Psoas muscle (tissue), 8 donors: Measurements from ENCODE around the gene EVPL. TPM values are rescaled to one million over a fixed set of nuclear protein-coding genes. Genes with fewer than 3 reads are reported as not detected.

ENCODE experiments used
- ATAC-seq, 4 donors: fragments of 200-7000 bp; cut with Tn5 transposase; one replicate each; pipeline ENCODE4 v1.9.1; 2020; ENCODE audit warnings: moderate library complexity in 3 of 4, mild to moderate bottlenecking in 2 of 4
- DNase-seq, 2 donors: peaks; one replicate each; pipeline ENCODE4 v3.0.0-alpha.2; 2020
- H3K27ac ChIP-seq: fragments of 200-600 bp; one replicate; pipeline ENCODE4 v1.8.0; 2022
- H3K27me3 ChIP-seq, 3 donors: fragments of 200-600 bp in 1 of 3; one replicate each; pipeline versions ENCODE4 v1.6.1 to v1.8.0; 2013 to 2022; ENCODE audit warnings: low read length in 2 of 3, mild to moderate bottlenecking in 2 of 3, moderate library complexity in 1 of 3; ENCODE audit not compliant: insufficient read depth in 3 of 3
- H3K36me3 ChIP-seq, 2 donors: fragments of 200-600 bp in 1 of 2; one replicate each; pipeline versions ENCODE4 v1.6.1 to v1.8.0; 2013 to 2022; ENCODE audit warnings: low read depth in 1 of 2, mild to moderate bottlenecking in 1 of 2, moderate library complexity in 1 of 2; ENCODE audit not compliant: insufficient read depth in 1 of 2
- H3K4me1 ChIP-seq: fragments of 200-600 bp; one replicate; pipeline ENCODE4 v1.8.0; 2022
- H3K4me3 ChIP-seq: fragments of 200-600 bp; one replicate; pipeline ENCODE4 v1.8.0; 2022; ENCODE audit warnings: mild to moderate bottlenecking
- H3K9me3 ChIP-seq: fragments of 200-600 bp; one replicate; pipeline ENCODE4 v1.8.0; 2022
- WGBS, 3 donors: extraction: QIAGEN DNeasy Blood & Tissue Kit; methylation state at CpG; one replicate each; pipeline versions ENCODE4 v1.1.6 to v1.1.7; 2013; 5-methylcytosine and 5-hydroxymethylcytosine counted together
- intact Hi-C, 2 donors: fragments of 100-400 bp; cut with DNase I; formaldehyde crosslinking; loops; one replicate each; pipeline versions ENCODE4 v1.11.0 to v1.14.2; 2022
- polyA plus RNA-seq, 3 donors: library from polyadenylated mRNA; stranded (reverse); fragments of 200-250 nt; gene quantifications; one replicate each; pipeline ENCODE4 v1.2.3, GENCODE V29; 2013
- total RNA-seq, 4 donors: library from RNA; stranded (reverse); fragmentation: NEBNext Ultra II Directional in 2 of 4; extraction: Animal tissue kit (Norgen Biotek cat#: 25700) in 2 of 4; gene quantifications; one replicate each; pipeline versions ENCODE4 v1.2.1 to v1.2.4, GENCODE V29; 2021 to 2023
- TF ChIP-seq, protein P1 (sequence below): fragments of 200-600 bp; IDR thresholded peaks from one replicate; pipeline ENCODE4 v1.8.0; 2022; ENCODE audit warnings: antibody characterized with exemption
- donor health status: healthy with polysubstance abuse.
- donor health status: DM: no; HTN: no; CAD: no; lungs with moderate emphysema.
- donor health status: Bipolar disorder and iron deficiency.
- donor health status: healthy.
- donor health status: DM: yes; HTN: yes; CAD: no.
- donor health status: DM: no; HTN: no; CAD: no.
- donor health status: DM: no; HTN: no; CAD: no.
- donor health status: DM: yes; HTN: yes; CAD: no.

The EVPL gene
- total and polyA plus RNA-seq, 7 donors, result 0.03 to 0.36 (median 0.11) TPM; not detected in 1

DNA sequence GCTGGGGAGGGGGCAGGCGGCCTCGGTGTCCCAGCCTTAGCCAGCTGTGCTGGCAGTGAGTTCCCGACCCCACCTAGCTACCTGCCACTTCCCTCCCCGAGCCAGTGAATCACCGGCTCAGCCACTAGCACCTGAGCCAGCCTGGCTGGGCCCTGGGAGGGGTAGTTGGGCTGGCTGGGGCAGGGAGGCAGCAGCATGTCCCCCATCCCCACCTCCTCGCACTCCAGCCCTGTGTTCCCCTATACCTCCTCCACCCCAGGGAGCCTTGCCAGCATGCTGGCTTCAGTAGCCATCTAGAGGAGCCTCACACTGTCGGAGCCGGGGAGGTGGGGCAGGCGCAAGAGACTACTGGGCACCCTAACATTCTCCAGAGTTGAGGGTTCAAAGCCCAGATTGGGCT, 2.8 kb downstream of the EVPL start:
- Histone ChIP-seq H3K9me3 (no peaks in the 10 kb centered on the region), H3K27me3 (peaks cover 0 to 2% (median 0%) of the 10 kb centered on the region in 3 donors), H3K4me1 (no peaks in the 10 kb centered on the region), H3K4me3 (no peak overlapping the region), H3K36me3 (no peaks in the 10 kb centered on the region), H3K27ac (no peak overlapping the region)
- peak in 1 of 4 donors; percentile 18 for ATAC-seq
- DNase-seq, result no peak
- TF ChIP-seq, protein P1, sequence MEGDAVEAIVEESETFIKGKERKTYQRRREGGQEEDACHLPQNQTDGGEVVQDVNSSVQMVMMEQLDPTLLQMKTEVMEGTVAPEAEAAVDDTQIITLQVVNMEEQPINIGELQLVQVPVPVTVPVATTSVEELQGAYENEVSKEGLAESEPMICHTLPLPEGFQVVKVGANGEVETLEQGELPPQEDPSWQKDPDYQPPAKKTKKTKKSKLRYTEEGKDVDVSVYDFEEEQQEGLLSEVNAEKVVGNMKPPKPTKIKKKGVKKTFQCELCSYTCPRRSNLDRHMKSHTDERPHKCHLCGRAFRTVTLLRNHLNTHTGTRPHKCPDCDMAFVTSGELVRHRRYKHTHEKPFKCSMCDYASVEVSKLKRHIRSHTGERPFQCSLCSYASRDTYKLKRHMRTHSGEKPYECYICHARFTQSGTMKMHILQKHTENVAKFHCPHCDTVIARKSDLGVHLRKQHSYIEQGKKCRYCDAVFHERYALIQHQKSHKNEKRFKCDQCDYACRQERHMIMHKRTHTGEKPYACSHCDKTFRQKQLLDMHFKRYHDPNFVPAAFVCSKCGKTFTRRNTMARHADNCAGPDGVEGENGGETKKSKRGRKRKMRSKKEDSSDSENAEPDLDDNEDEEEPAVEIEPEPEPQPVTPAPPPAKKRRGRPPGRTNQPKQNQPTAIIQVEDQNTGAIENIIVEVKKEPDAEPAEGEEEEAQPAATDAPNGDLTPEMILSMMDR, result no peak
- WGBS, 3 donors, result 73 to 92% (median 77%) methylated on average over 9 of the region's 9 CpGs
- intact Hi-C loops, result no loop called here

DNA sequence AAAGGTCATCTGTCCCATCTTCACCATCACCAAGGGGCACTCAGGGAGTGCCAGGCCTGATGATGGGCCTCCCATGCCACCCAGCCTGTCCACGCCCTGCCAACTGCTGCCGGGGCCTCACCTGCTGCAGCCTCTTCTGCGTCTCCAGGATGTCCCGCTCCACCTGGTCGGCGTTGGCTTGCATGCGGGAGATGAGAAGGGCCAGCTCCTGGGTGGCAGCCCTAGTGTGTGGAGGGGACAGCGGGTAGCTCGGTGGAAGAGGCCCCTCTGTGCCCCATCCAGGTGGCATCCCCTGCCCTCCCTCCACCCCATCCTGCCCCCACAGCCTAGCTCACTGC, 3.2 kb downstream of the EVPL start:
- H3K4me3 ChIP-seq, result no peak overlapping the region
- TF ChIP-seq, protein P1, result no peak
- intact Hi-C loops, result no loop called here
- H3K36me3 ChIP-seq, result no peaks in the 10 kb centered on the region
- ATAC-seq (no peak), DNase-seq (no peak)
- H3K27me3 ChIP-seq, result peaks cover 0 to 2% (median 0%) of the 10 kb centered on the region in 3 donors
- no peaks in the 10 kb centered on the region for H3K4me1 ChIP-seq
- WGBS, 3 donors, result 87 to 90% (median 89%) methylated on average over 9 of the region's 9 CpGs
- H3K9me3 ChIP-seq, result no peaks in the 10 kb centered on the region
- H3K27ac ChIP-seq, result no peak overlapping the region

DNA sequence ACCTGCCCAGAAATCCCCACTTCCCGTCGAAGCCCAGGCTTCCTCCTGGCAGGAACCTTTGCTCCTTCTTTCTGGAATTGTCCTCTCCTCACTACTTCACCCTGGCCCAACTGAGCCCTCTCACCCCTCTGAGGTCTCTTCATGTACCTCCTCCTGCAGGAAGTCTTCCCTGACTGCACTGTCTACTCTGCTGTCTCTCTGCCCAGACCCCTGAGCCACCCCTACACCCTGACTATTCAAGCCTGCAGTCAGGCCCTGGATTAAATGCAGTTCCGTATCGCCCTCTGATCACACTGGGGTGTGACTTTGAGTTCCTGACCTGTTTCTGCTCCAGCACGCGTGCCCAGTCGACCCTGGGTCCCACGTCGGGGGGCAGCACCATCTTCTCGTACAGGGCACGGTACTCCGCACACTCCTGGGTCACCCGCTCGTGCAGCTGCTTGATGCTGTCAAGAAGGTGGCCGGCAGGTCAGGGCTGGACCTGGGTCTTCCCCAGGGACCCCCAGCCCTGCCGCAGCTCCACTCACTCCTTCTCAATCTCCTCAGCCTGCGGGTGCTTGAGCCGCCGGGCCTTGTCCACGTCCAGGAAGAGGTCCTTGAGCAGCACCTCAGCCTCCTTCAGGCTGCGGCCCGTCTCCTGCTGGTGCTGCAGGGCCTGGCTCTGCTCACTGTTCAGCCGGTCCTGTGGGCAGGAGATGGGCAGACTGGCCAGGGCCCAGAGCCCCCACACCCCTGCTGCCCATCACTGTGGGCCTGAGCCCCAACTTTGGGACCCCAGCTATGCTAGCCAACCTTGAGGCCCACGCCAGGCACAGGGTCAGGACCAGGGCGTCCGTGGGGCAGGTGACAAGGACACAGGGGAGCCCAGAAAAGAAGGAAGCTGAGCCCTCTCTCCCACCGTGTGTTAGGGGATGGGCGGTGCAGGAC, 3.9 kb downstream of the EVPL start:
- intact Hi-C loops, result no loop called here

DNA sequence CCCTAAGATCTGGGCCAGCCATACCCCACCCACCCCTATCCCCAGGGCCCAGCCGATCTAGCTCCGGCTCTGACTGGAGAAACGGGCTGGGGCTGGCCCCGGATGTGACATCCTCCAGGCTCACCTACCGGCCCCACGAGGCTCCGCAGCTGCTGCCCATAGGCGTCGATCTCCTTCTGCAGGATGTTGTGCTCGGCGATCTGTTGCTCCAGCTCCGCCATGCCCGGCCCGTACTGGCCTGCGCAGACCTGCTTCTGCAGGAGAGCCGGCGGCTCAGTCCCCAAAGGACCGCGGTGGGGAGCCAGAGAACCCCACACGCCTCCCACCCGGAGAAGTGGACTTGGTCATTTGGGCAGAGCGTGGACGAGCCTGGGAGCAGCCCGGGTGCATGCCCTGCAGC, 4.8 kb downstream of the EVPL start:
- intact Hi-C loops, result no loop called here
- DNase-seq (peak in 1 of 2 donors; percentile 39), ATAC-seq (no peak)
- TF ChIP-seq, protein P1, result no peak
- WGBS, 3 donors, result 67 to 73% (median 70%) methylated on average over 24 of the region's 24 CpGs
- H3K36me3 ChIP-seq, result no peaks in the 10 kb centered on the region
- no peak overlapping the region for H3K4me3 ChIP-seq
- H3K9me3 ChIP-seq, result no peaks in the 10 kb centered on the region
- peaks cover 0 to 1% (median 0%) of the 10 kb centered on the region in 3 donors for H3K27me3 ChIP-seq
- H3K4me1 ChIP-seq, result no peaks in the 10 kb centered on the region
- H3K27ac ChIP-seq, result no peak overlapping the region

More for the DNA sequence above, 3.9 kb downstream of the EVPL start:
- no peak overlapping the region for H3K27ac ChIP-seq
- peaks cover 0 to 2% (median 0%) of the 10 kb centered on the region in 3 donors for H3K27me3 ChIP-seq
- H3K36me3 ChIP-seq, result no peaks in the 10 kb centered on the region
- no peaks in the 10 kb centered on the region for H3K9me3 ChIP-seq
- no peaks in the 10 kb centered on the region for H3K4me1 ChIP-seq
- DNase-seq (peak in 1 of 2 donors; percentile 42), ATAC-seq (no peak)
- no peak overlapping the region for H3K4me3 ChIP-seq
- TF ChIP-seq, protein P1, result no peak
- WGBS, 3 donors, result 83 to 85% (median 83%) methylated on average over 26 to 28 of the region's 28 CpGs
